HG02970 (cell line): ENCODE measurements around the gene DDX19B.
A peak's percentile ranks its signal among the peaks of the same experiment; 100 is the strongest.
"Not testable (repeated sequence)": the region's sequence is repeated elsewhere in the genome, so short reads cannot be mapped to it uniquely, and the experiment has no call there.

Source experiments
- ATAC-seq: cut with Tn5 transposase; IDR thresholded peaks from one replicate; pipeline ENCODE4 v1.9.1; 2021; ENCODE audit warnings: mild to moderate bottlenecking, moderate library complexity, moderate number of reproducible peaks; ENCODE audit not compliant: unreplicated experiment, low FRiP score

DDX19B gene

GRCh38 chr16:70342016-70342415 is 43.0 kb downstream of the DDX19B start:
- ATAC-seq: no peak

- no peak for ATAC-seq
These were observed 46.9 kb downstream of the DDX19B start for GRCh38 chr16:70345840-70346239.

GRCh38 chr16:70348991-70349390 is 50.0 kb downstream of the DDX19B start:
- no peak for ATAC-seq

- ATAC-seq: no peak
These were observed 50.8 kb downstream of the DDX19B start for GRCh38 chr16:70349783-70350182.

- ATAC-seq: no peak
These were observed 60.6 kb downstream of the DDX19B start for GRCh38 chr16:70359552-70359951.

- ATAC-seq: no peak
These were observed 65.4 kb downstream of the DDX19B start for GRCh38 chr16:70364399-70364798.

- not testable (repeated sequence) for ATAC-seq
These were observed 71.2 kb downstream of the DDX19B start for GRCh38 chr16:70370145-70370544.

- ATAC-seq: no peak
These were observed 71.9 kb downstream of the DDX19B start for GRCh38 chr16:70370924-70371323.

- ATAC-seq: no peak
These were observed 74.1 kb downstream of the DDX19B start for GRCh38 chr16:70372921-70373728.

GRCh38 chr16:70374213-70374612 is 75.2 kb downstream of the DDX19B start:
- no peak for ATAC-seq

GRCh38 chr16:70375636-70376611 is 76.9 kb downstream of the DDX19B start:
- no peak for ATAC-seq

- no peak for ATAC-seq
These were observed 78.8 kb downstream of the DDX19B start for GRCh38 chr16:70377782-70378181.

- no peak for ATAC-seq
These were observed 80.0 kb downstream of the DDX19B start for GRCh38 chr16:70378869-70379493.

- no peak for ATAC-seq
These were observed 81.4 kb downstream of the DDX19B start for GRCh38 chr16:70380248-70380918.

GRCh38 chr16:70380919-70381603 is 82.1 kb downstream of the DDX19B start:
- ATAC-seq: peak; percentile 86

GRCh38 chr16:70381604-70382342 is 82.8 kb downstream of the DDX19B start:
- ATAC-seq: no peak

- ATAC-seq: no peak
These were observed 84.5 kb downstream of the DDX19B start for GRCh38 chr16:70383421-70383960.
